NCI-H748 (cell line): ENCODE data around the gene LRFN2.
A peak's percentile ranks its signal among the peaks of the same experiment; 100 is the strongest.

Experiments
- DNase-seq: peaks from one replicate; lab custom pipeline; 2025; ENCODE audit not compliant: unreplicated experiment; lab: John Stamatoyannopoulos, UW

LRFN2 gene

GRCh38 chr6:40587240-40588069 lies at the start of gene LRFN2:
Gene LRFN2, minus strand, starts transcription at chr6:40587364.
- DNase-seq, result peak; percentile 93

- DNase-seq, result peak; percentile 97
Measured at GRCh38 chr6:40634429-40634828, 47.3 kb upstream of the LRFN2 start.

GRCh38 chr6:40631744-40632143 lies 44.6 kb upstream of the LRFN2 start:
- DNase-seq, result peak; percentile 97

GRCh38 chr6:40630488-40630887 lies 43.3 kb upstream of the LRFN2 start:
- no peak for DNase-seq

GRCh38 chr6:40630051-40630450 lies 42.9 kb upstream of the LRFN2 start:
- no peak for DNase-seq

GRCh38 chr6:40629463-40629862 lies 42.3 kb upstream of the LRFN2 start:
- no peak for DNase-seq

- DNase-seq, result no peak
Measured at GRCh38 chr6:40627316-40627715, 40.2 kb upstream of the LRFN2 start.

GRCh38 chr6:40626886-40627285 lies 39.7 kb upstream of the LRFN2 start:
- DNase-seq, result no peak

GRCh38 chr6:40623932-40624331 lies 36.8 kb upstream of the LRFN2 start:
- no peak for DNase-seq

GRCh38 chr6:40623178-40623577 lies 36.0 kb upstream of the LRFN2 start:
- no peak for DNase-seq

- DNase-seq, result peak; percentile 93
Measured at GRCh38 chr6:40620574-40621240, 33.5 kb upstream of the LRFN2 start.

- DNase-seq, result no peak
Measured at GRCh38 chr6:40614671-40615070, 27.5 kb upstream of the LRFN2 start.

- DNase-seq, result no peak
Measured at GRCh38 chr6:40611912-40612311, 24.7 kb upstream of the LRFN2 start.

- no peak for DNase-seq
Measured at GRCh38 chr6:40611434-40611833, 24.3 kb upstream of the LRFN2 start.

GRCh38 chr6:40610229-40610628 lies 23.1 kb upstream of the LRFN2 start:
- no peak for DNase-seq

GRCh38 chr6:40606981-40607380 lies 19.8 kb upstream of the LRFN2 start:
- DNase-seq, result no peak

GRCh38 chr6:40606526-40606925 lies 19.4 kb upstream of the LRFN2 start:
- DNase-seq, result no peak

- no peak for DNase-seq
Measured at GRCh38 chr6:40604082-40604481, 16.9 kb upstream of the LRFN2 start.

- DNase-seq, result no peak
Measured at GRCh38 chr6:40599555-40599954, 12.4 kb upstream of the LRFN2 start.

GRCh38 chr6:40598516-40598915 lies 11.4 kb upstream of the LRFN2 start:
- DNase-seq, result no peak

- DNase-seq, result no peak
Measured at GRCh38 chr6:40597301-40597700, 10.1 kb upstream of the LRFN2 start.

GRCh38 chr6:40588480-40588879 lies 1.3 kb upstream of the LRFN2 start:
- DNase-seq, result peak; percentile 71

- DNase-seq, result no peak
Measured at GRCh38 chr6:40588070-40588384, 863 bp upstream of the LRFN2 start.
